ENCODE measurements around the gene MS4A10. TPM values are rescaled to one million over a fixed set of nuclear protein-coding genes. Genes with fewer than 3 reads are reported as not detected.

The MS4A10 gene
- polyA plus RNA-seq, 1 donor (not counting 4 experiments of a cell fraction or from before 2014, with no cell fraction given): not detected

- no peaks in the 10 kb centered on the region for H3K9me1 ChIP-seq (ENCODE audit: control insufficient read depth, extremely low read depth, insufficient read depth, low read length)
- no peak for FAIRE-seq
- dilution Hi-C loops (cut with MboI; ENCODE audit: extremely low pct_ligation_motif_present, low sequenced_read_pairs): no loop called here
- no peak overlapping the region for H3K9ac ChIP-seq (ENCODE audit: control insufficient read depth, extremely low read depth, insufficient read depth, low read length)
- no peaks in the 10 kb centered on the region for H3K4me1 ChIP-seq (ENCODE audit: control insufficient read depth, extremely low read depth, insufficient read depth, low read length)
- H3K9me3 ChIP-seq (ENCODE audit: control insufficient read depth, low read depth, low read length): no peaks in the 10 kb centered on the region
- peaks cover 4% of the 10 kb centered on the region for H3K27me3 ChIP-seq (ENCODE audit: control insufficient read depth, extremely low read depth, insufficient read depth, low read length)
- no peaks in the 10 kb centered on the region for H4K20me1 ChIP-seq (ENCODE audit: control insufficient read depth, extremely low read depth, insufficient read depth, low read length)
- H3K36me3 ChIP-seq (ENCODE audit: control insufficient read depth in 2 of 2, extremely low read depth in 1 of 2, insufficient read depth in 2 of 2, low read length in 2 of 2): no peaks in the 10 kb centered on the region
- H3K79me2 ChIP-seq (ENCODE audit: control insufficient read depth, insufficient read depth, low read length): no peaks in the 10 kb centered on the region
- H3K4me3 ChIP-seq (ENCODE audit: control insufficient read depth in 2 of 3, extremely low read depth in 1 of 3, insufficient read depth in 2 of 3, low read depth in 1 of 3, low read length in 3 of 3): no peak overlapping the region
- DNase-seq (ENCODE audit: low read depth, low spot score): no peak
- no peak overlapping the region for H3K4me2 ChIP-seq (ENCODE audit: control insufficient read depth, extremely low read depth, insufficient read depth, low read depth, low read length)
- H3K27ac ChIP-seq (ENCODE audit: control insufficient read depth, insufficient read depth, low read length): no peak overlapping the region
- H2AFZ ChIP-seq (ENCODE audit: control insufficient read depth, low read length): no peak overlapping the region
- TF ChIP-seq CTCF (optimal IDR thresholded peaks at IDR 0.05 in 1 of 3, IDR thresholded peaks at IDR 0.05 in 1 of 3, conservative IDR thresholded peaks at IDR 0.05 in 1 of 3; ENCODE audit: extremely low read depth in 1 of 3, insufficient read depth in 2 of 3, low read length in 3 of 3): no peak
These were observed 40.0 kb downstream of the MS4A10 start for GRCh38 chr11:60825118-60825517.

- FAIRE-seq (no peak), DNase-seq (ENCODE audit: low read depth, low spot score) (no peak)
- Histone ChIP-seq H3K4me3 (ENCODE audit: control insufficient read depth in 2 of 3, extremely low read depth in 1 of 3, insufficient read depth in 2 of 3, low read depth in 1 of 3, low read length in 3 of 3) (no peak overlapping the region), H3K4me1 (ENCODE audit: control insufficient read depth, extremely low read depth, insufficient read depth, low read length) (peaks cover 4% of the 10 kb centered on the region), H3K36me3 (ENCODE audit: control insufficient read depth in 2 of 2, extremely low read depth in 1 of 2, insufficient read depth in 2 of 2, low read length in 2 of 2) (no peaks in the 10 kb centered on the region), H4K20me1 (ENCODE audit: control insufficient read depth, extremely low read depth, insufficient read depth, low read length) (no peaks in the 10 kb centered on the region), H3K9me3 (ENCODE audit: control insufficient read depth, low read depth, low read length) (no peaks in the 10 kb centered on the region), H3K79me2 (ENCODE audit: control insufficient read depth, insufficient read depth, low read length) (no peaks in the 10 kb centered on the region), H2AFZ (ENCODE audit: control insufficient read depth, low read length) (no peak overlapping the region), H3K4me2 (ENCODE audit: control insufficient read depth, extremely low read depth, insufficient read depth, low read depth, low read length) (no peak overlapping the region), H3K27ac (ENCODE audit: control insufficient read depth, insufficient read depth, low read length) (no peak overlapping the region), H3K9ac (ENCODE audit: control insufficient read depth, extremely low read depth, insufficient read depth, low read length) (no peak overlapping the region), H3K27me3 (ENCODE audit: control insufficient read depth, extremely low read depth, insufficient read depth, low read length) (peaks cover 4% of the 10 kb centered on the region), H3K9me1 (ENCODE audit: control insufficient read depth, extremely low read depth, insufficient read depth, low read length) (no peaks in the 10 kb centered on the region)
- TF ChIP-seq EZH2 (IDR thresholded peaks at IDR 0.05; ENCODE audit: low read length): no peak
- no peak for TF ChIP-seq CTCF (optimal IDR thresholded peaks at IDR 0.05 in 1 of 3, IDR thresholded peaks at IDR 0.05 in 1 of 3, conservative IDR thresholded peaks at IDR 0.05 in 1 of 3; ENCODE audit: extremely low read depth in 1 of 3, insufficient read depth in 2 of 3, low read length in 3 of 3)
- dilution Hi-C loops (cut with MboI; ENCODE audit: extremely low pct_ligation_motif_present, low sequenced_read_pairs): no loop called here
These were observed 40.7 kb downstream of the MS4A10 start for GRCh38 chr11:60825790-60826189.
